HepG2 (cell line): ENCODE results near the gene MBD3. TPM values are rescaled to one million over a fixed set of nuclear protein-coding genes. Genes with fewer than 3 reads are reported as not detected.

Experiments used
- ATAC-seq: fragments of 200-7000 bp; cut with Tn5 transposase; 3 replicates; pipeline ENCODE4 v1.9.1; 2020; ENCODE audit warnings: mild to moderate bottlenecking, moderate library complexity
- BruUV-seq: library from RNA; stranded (reverse); fragments of 400-500 nt; replicated peaks from 2 replicates; lab custom pipeline; 2021; lab: Mats Ljungman, UMichigan
- CTCF ChIA-PET: fragments of 300-600 bp; formaldehyde crosslinking; extraction: SDS; loops from one replicate; lab custom pipeline; 2021; ENCODE audit warnings: low total read pairs, inconsistent platforms, low intra/inter-chr PET ratio; lab: Yijun Ruan, JAX
- POLR2A ChIA-PET: fragments of 350-600 bp; sonication (Branson Sonifier 250); formaldehyde crosslinking; loops from one replicate; lab custom pipeline; 2020; ENCODE audit warnings: antibody characterized with exemption, inconsistent platforms; lab: Yijun Ruan, JAX
- DNase-seq: peaks from one replicate; pipeline ENCODE4 v3.0.0-alpha.2; 2015; ENCODE audit warnings: low spot score
- FAIRE-seq: peaks from 3 replicates; lab custom pipeline; 2011; peaks lifted over from hg19 to GRCh38; lab: Jason Lieb, UNC
- H2AFZ ChIP-seq: one replicate; pipeline ENCODE4 v1.6.1; 2011; ENCODE audit warnings: low read length, inconsistent platforms
- H3K27ac ChIP-seq: fragments of 300-600 bp; 3 replicates; pipeline ENCODE4 v1.8.0; 2011; ENCODE audit warnings: mixed run types, mild to moderate bottlenecking, mixed read lengths, low read length, inconsistent platforms; ENCODE audit not compliant: insufficient read depth; ENCODE audit errors: extremely low read length
- H3K27me3 ChIP-seq, 2 experiments: fragments of 200-600 bp in 1 of 2; 2 replicates in 1 of 2; 3 replicates in 1 of 2; pipeline versions ENCODE4 v1.6.0 to v1.8.0; 2011; ENCODE audit warnings: low read length in 2 of 2, mild to moderate bottlenecking in 2 of 2, moderate library complexity in 2 of 2, inconsistent platforms in 1 of 2; ENCODE audit not compliant: insufficient read depth in 2 of 2, control insufficient read depth in 1 of 2
- H3K36me3 ChIP-seq, 2 experiments: fragments of 200-600 bp in 1 of 2; replicated peaks in 1 of 2; 2 replicates in 1 of 2; 3 replicates in 1 of 2; pipeline versions ENCODE4 v1.5.1 to v1.8.0; 2011; ENCODE audit warnings: low read length in 2 of 2, inconsistent platforms in 1 of 2; ENCODE audit not compliant: insufficient read depth in 2 of 2, control insufficient read depth in 1 of 2
- H3K4me1 ChIP-seq: 2 replicates; pipeline ENCODE4 v1.5.1; 2012; ENCODE audit warnings: low read length, inconsistent platforms; ENCODE audit not compliant: insufficient read depth
- H3K4me2 ChIP-seq: 2 replicates; pipeline ENCODE4 v1.6.0; 2011; ENCODE audit warnings: low read depth, low read length, inconsistent platforms
- H3K4me3 ChIP-seq, 3 experiments: fragments of 200-600 bp in 1 of 3; sonication (generic), shearing (Covaris generic) in 1 of 3; replicated peaks in 1 of 3; 2 replicates each; pipeline ENCODE4 v1.5.1; 2011 to 2016; ENCODE audit warnings: low read length in 3 of 3, inconsistent platforms in 2 of 3, low read depth in 2 of 3, mild to moderate bottlenecking in 2 of 3, control low read depth in 1 of 3, mixed read lengths in 1 of 3; ENCODE audit not compliant: insufficient read depth in 1 of 3
- H3K79me2 ChIP-seq: one replicate; pipeline ENCODE4 v1.6.1; 2011; ENCODE audit warnings: low read length, inconsistent platforms; ENCODE audit not compliant: insufficient read depth
- H3K9ac ChIP-seq: 2 replicates; pipeline ENCODE4 v1.6.0; 2011; ENCODE audit warnings: mild to moderate bottlenecking, low read depth, low read length, inconsistent platforms; ENCODE audit not compliant: insufficient read depth
- H3K9me3 ChIP-seq: 2 replicates; pipeline ENCODE4 v1.5.1; 2012; ENCODE audit warnings: mild to moderate bottlenecking, low read length
- H4K20me1 ChIP-seq: 2 replicates; pipeline ENCODE4 v1.6.0; 2011; ENCODE audit warnings: inconsistent platforms, mild to moderate bottlenecking, low read length, moderate library complexity; ENCODE audit not compliant: insufficient read depth
- CBX5 ChIP-seq: sonication (generic); formaldehyde crosslinking; IDR thresholded peaks from 2 replicates; pipeline ENCODE4 v1.4.0; 2020; ENCODE audit warnings: missing genetic modification reagents, borderline replicate concordance
- GATAD2A ChIP-seq: IDR thresholded peaks from 2 replicates; pipeline ENCODE4 v1.6.1; 2016
- GFI1 ChIP-seq: sonication (generic); formaldehyde crosslinking; IDR thresholded peaks from 2 replicates; pipeline ENCODE4 v1.5.0; 2020; ENCODE audit warnings: missing genetic modification reagents, mild to moderate bottlenecking, borderline replicate concordance
- HHEX ChIP-seq: IDR thresholded peaks from 2 replicates; pipeline ENCODE4 v1.6.1; 2016; ENCODE audit warnings: control low read depth
- MED1 ChIP-seq: sonication (generic); formaldehyde crosslinking; IDR thresholded peaks from 2 replicates; pipeline ENCODE4 v1.4.0; 2020; ENCODE audit warnings: missing genetic modification reagents
- SOX13 ChIP-seq, 3 experiments: fragments of 450-650 bp in 1 of 3; sonication (generic) in 1 of 3; formaldehyde crosslinking in 1 of 3; IDR thresholded peaks in 2 of 3; conservative IDR thresholded peaks in 1 of 3; 2 replicates each; pipeline versions ENCODE4 v1.5.0 to v1.6.1; 2016 to 2020; ENCODE audit warnings: antibody characterized with exemption in 1 of 3, mild to moderate bottlenecking in 1 of 3, missing compliant biosample characterization in 1 of 3, missing genetic modification reagents in 1 of 3, moderate library complexity in 1 of 3
- WIZ ChIP-seq: sonication (generic); formaldehyde crosslinking; IDR thresholded peaks from 2 replicates; pipeline ENCODE4 v1.5.1; 2020; ENCODE audit warnings: mild to moderate bottlenecking, missing genetic modification reagents
- ZC3H13 ChIP-seq: sonication (generic); formaldehyde crosslinking; IDR thresholded peaks from 2 replicates; pipeline ENCODE4 v1.8.1; 2023; ENCODE audit warnings: mild to moderate bottlenecking, missing genetic modification reagents, moderate library complexity
- ZNF660 ChIP-seq: sonication (generic); formaldehyde crosslinking; IDR thresholded peaks from 2 replicates; pipeline ENCODE4 v1.5.1; 2020; ENCODE audit warnings: mild to moderate bottlenecking, low read depth, missing genetic modification reagents, borderline replicate concordance
- ZSCAN22 ChIP-seq: sonication (generic); formaldehyde crosslinking; IDR thresholded peaks from 2 replicates; pipeline ENCODE4 v1.4.0; 2020; ENCODE audit warnings: mild to moderate bottlenecking, missing genetic modification reagents
- WGBS: methylation state at CpG from one replicate; pipeline ENCODE4 v1.1.6; 2017; ENCODE audit warnings: low lambda C conversion rate; 5-methylcytosine and 5-hydroxymethylcytosine counted together
- in situ Hi-C: cut with HindIII; loops from 2 replicates; pipeline ENCODE4 v1.10.0; 2017; ENCODE audit warnings: low pct_unique_long_range_greater_than_20kb; ENCODE audit not compliant: extremely low pct_ligation_motif_present
- intact Hi-C: fragments of 100-400 bp; cut with micrococcal nuclease; formaldehyde crosslinking; loops from one replicate; pipeline ENCODE4 v1.10.0; 2022; ENCODE audit not compliant: unreplicated experiment
- polyA plus RNA-seq, 8 experiments: library from polyadenylated mRNA; depleted of rRNA in 3 of 8; stranded (reverse) in 7 of 8; unstranded in 1 of 8; fragments of >200 nt; fragmentation: Illumina TruSeq in 4 of 8; extraction: Trizol in 4 of 8; gene quantifications; 2 replicates each; pipeline versions ENCODE4 v1.2.1 to v1.2.3, GENCODE V29; 2011 to 2016; ENCODE audit warnings: low read depth in 4 of 8, missing spikeins in 1 of 8, mixed read lengths in 1 of 8; ENCODE audit not compliant: insufficient read depth in 1 of 8
- total RNA-seq, 5 experiments: library from RNA; depleted of rRNA; stranded (reverse); fragments of >200 nt; fragmentation: Illumina TruSeq; extraction: Trizol; gene quantifications; 2 replicates each; pipeline ENCODE4 v1.2.3, GENCODE V29; 2016; ENCODE audit warnings: low read depth in 1 of 5
- TF ChIP-seq, protein P1 (sequence below): sonication (generic); formaldehyde crosslinking; IDR thresholded peaks from 2 replicates; pipeline ENCODE4 v1.5.1; 2020; ENCODE audit warnings: mild to moderate bottlenecking, missing genetic modification reagents, moderate library complexity
- TF ChIP-seq, protein P2 (sequence below): IDR thresholded peaks from 2 replicates; pipeline ENCODE4 v1.6.1; 2012; ENCODE audit warnings: inconsistent platforms
- TF ChIP-seq, protein P3 (sequence below): sonication (generic); formaldehyde crosslinking; IDR thresholded peaks from 2 replicates; pipeline ENCODE4 v1.4.0; 2020; ENCODE audit warnings: missing genetic modification reagents

The MBD3 gene
- total and polyA plus RNA-seq, 2 of the 13 experiments (the other 11 are each of a cell fraction or from before 2014, with no cell fraction given) = 21.2 to 76.9 TPM

DNA sequence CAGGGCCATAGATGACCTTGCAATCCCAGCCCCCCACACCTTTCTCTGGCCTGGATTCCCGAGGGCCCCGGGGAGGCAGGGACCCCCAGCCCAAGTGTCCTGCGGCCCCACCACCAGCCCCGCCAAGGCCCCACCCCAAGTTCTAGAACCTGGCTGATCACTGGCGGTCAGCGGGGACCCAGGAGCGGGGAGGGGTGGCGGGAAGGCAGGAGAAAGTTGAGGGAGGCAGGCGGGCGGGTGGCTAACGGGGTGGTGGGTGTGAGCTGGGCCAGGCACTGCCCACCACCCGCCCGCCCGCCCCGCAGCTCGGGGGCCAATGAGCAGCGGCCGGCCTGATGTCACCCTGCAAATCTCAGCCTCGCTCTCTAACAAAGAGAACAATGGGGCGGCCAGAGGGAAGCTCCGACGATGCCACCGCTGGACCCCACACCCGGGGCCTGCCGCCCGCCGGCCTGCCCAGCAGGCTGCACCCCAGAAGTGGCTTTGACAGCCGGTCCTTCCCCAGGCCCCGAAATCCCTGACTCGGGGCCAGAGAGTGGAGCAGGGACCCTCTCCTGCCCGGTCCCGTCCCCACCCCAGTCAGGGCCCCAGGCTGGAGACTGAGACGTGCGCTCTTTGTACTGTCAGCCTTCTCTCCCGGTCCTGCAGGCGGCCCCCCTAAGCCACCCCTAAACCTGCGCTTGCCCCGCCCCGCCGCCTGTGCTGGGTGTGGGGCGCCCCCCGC, 26.1 kb downstream of the MBD3 start:
- 0 out of 2 replicates have a peak, but pooled peaks cover 6% of the 10 kb centered on the region for H4K20me1 ChIP-seq
- TF ChIP-seq GFI1 (CRISPR knock-in tag) (peak; percentile 98), HHEX (no peak), WIZ (CRISPR knock-in tag) (no peak), ZNF660 (CRISPR knock-in tag) (no peak), ZC3H13 (CRISPR knock-in tag) (no peak), ZSCAN22 (CRISPR knock-in tag) (no peak), CBX5 (CRISPR knock-in tag) (no peak), SOX13 (IDR thresholded peaks at IDR 0.05) (no peak), SOX13 (CRISPR knock-in tag; conservative IDR thresholded peaks at IDR 0.05 in 1 of 2, IDR thresholded peaks at IDR 0.05 in 1 of 2) (0 out of 4 replicates have a peak, but pooled peaks of 1 of the 2 experiments have one; percentile 25), GATAD2A (no peak), MED1 (no peak)
- TF ChIP-seq, protein P1, sequence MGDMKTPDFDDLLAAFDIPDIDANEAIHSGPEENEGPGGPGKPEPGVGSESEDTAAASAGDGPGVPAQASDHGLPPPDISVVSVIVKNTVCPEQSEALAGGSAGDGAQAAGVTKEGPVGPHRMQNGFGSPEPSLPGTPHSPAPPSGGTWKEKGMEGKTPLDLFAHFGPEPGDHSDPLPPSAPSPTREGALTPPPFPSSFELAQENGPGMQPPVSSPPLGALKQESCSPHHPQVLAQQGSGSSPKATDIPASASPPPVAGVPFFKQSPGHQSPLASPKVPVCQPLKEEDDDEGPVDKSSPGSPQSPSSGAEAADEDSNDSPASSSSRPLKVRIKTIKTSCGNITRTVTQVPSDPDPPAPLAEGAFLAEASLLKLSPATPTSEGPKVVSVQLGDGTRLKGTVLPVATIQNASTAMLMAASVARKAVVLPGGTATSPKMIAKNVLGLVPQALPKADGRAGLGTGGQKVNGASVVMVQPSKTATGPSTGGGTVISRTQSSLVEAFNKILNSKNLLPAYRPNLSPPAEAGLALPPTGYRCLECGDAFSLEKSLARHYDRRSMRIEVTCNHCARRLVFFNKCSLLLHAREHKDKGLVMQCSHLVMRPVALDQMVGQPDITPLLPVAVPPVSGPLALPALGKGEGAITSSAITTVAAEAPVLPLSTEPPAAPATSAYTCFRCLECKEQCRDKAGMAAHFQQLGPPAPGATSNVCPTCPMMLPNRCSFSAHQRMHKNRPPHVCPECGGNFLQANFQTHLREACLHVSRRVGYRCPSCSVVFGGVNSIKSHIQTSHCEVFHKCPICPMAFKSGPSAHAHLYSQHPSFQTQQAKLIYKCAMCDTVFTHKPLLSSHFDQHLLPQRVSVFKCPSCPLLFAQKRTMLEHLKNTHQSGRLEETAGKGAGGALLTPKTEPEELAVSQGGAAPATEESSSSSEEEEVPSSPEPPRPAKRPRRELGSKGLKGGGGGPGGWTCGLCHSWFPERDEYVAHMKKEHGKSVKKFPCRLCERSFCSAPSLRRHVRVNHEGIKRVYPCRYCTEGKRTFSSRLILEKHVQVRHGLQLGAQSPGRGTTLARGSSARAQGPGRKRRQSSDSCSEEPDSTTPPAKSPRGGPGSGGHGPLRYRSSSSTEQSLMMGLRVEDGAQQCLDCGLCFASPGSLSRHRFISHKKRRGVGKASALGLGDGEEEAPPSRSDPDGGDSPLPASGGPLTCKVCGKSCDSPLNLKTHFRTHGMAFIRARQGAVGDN (CRISPR knock-in tag) = peak; percentile 5
- TF ChIP-seq, protein P2, sequence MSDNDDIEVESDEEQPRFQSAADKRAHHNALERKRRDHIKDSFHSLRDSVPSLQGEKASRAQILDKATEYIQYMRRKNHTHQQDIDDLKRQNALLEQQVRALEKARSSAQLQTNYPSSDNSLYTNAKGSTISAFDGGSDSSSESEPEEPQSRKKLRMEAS = no peak
- TF ChIP-seq, protein P3, sequence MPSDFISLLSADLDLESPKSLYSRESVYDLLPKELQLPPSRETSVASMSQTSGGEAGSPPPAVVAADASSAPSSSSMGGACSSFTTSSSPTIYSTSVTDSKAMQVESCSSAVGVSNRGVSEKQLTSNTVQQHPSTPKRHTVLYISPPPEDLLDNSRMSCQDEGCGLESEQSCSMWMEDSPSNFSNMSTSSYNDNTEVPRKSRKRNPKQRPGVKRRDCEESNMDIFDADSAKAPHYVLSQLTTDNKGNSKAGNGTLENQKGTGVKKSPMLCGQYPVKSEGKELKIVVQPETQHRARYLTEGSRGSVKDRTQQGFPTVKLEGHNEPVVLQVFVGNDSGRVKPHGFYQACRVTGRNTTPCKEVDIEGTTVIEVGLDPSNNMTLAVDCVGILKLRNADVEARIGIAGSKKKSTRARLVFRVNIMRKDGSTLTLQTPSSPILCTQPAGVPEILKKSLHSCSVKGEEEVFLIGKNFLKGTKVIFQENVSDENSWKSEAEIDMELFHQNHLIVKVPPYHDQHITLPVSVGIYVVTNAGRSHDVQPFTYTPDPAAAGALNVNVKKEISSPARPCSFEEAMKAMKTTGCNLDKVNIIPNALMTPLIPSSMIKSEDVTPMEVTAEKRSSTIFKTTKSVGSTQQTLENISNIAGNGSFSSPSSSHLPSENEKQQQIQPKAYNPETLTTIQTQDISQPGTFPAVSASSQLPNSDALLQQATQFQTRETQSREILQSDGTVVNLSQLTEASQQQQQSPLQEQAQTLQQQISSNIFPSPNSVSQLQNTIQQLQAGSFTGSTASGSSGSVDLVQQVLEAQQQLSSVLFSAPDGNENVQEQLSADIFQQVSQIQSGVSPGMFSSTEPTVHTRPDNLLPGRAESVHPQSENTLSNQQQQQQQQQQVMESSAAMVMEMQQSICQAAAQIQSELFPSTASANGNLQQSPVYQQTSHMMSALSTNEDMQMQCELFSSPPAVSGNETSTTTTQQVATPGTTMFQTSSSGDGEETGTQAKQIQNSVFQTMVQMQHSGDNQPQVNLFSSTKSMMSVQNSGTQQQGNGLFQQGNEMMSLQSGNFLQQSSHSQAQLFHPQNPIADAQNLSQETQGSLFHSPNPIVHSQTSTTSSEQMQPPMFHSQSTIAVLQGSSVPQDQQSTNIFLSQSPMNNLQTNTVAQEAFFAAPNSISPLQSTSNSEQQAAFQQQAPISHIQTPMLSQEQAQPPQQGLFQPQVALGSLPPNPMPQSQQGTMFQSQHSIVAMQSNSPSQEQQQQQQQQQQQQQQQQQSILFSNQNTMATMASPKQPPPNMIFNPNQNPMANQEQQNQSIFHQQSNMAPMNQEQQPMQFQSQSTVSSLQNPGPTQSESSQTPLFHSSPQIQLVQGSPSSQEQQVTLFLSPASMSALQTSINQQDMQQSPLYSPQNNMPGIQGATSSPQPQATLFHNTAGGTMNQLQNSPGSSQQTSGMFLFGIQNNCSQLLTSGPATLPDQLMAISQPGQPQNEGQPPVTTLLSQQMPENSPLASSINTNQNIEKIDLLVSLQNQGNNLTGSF (CRISPR knock-in tag) = no peak

More for the DNA sequence above, 26.1 kb downstream of the MBD3 start:
- peaks cover 0 to 8% of the 10 kb centered on the region in 2 experiments; a peak in 2 of 5 replicates for H3K27me3 ChIP-seq
- peak overlapping the region; percentile 74 for H3K9ac ChIP-seq
- peaks cover 0 to 3% of the 10 kb centered on the region in 2 experiments; a peak in 3 of 5 replicates for H3K36me3 ChIP-seq
- no peaks in the 10 kb centered on the region for H3K9me3 ChIP-seq
- intact Hi-C loops (loop anchor here (2.0 kb wide), 1 partner anchor 20 kb away; no protein-coding TSS in a partner anchor), in situ Hi-C loops (no loop called here)
- H3K79me2 ChIP-seq = peaks cover 11% of the 10 kb centered on the region
- no TSS peak for BruUV-seq
- DNase-seq = peak; percentile 40
- no peak for FAIRE-seq
- ChIA-PET POLR2A (interaction anchor here (0.6 kb wide), 1 partner anchor 38 kb away, joined by 4 read pairs; the partner anchor contains the start of gene UQCR11), CTCF (no interaction called here)
- H3K4me3 ChIP-seq = peak overlapping the region; percentile 72 to 81 (median 75); a peak in 4 of 6 replicates
- H3K4me2 ChIP-seq = peak overlapping the region; percentile 76
- peaks cover 13% of the 10 kb centered on the region for H3K4me1 ChIP-seq
- whole genome bisulfite sequencing = 20% methylated on average over 8 of the region's 42 CpGs
- peak; percentile 45 for ATAC-seq
- no peak overlapping the region for H2AFZ ChIP-seq
- H3K27ac ChIP-seq = no peak overlapping the region
